Iris pigment epithelial cell (primary cell): ENCODE measurements around the gene YBEY.
"Not testable (repeated sequence)": the region's sequence is repeated elsewhere in the genome, so short reads cannot be mapped to it uniquely, and the experiment has no call there.

Experiments
- DNase-seq: peaks from one replicate; pipeline ENCODE4 v3.0.0-alpha.2; 2011; ENCODE audit warnings: low read depth

The YBEY gene

DNA sequence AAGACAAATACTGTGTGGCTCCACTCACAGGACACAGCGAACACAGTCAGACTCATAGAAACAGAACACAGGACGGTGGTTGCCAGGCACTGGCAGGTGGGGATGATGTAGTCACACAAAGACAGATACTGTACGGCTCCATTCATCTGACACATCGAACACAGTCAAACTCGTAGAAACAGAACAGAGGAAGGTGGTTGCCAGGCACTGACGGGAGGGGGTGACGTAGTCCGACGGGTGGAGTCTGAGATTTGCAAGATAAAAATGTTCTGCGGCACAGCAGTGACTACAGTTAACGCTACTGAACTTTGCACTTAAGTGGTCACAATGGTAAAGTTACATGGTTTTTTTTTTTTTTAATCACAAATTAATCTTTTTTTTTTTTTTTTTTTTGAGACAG lies 18.8 kb downstream of the YBEY start:
- DNase-seq: no peak

- DNase-seq: peak; percentile 67
Observed at GRCh38 chr21:46307625-46308024, 21.5 kb downstream of the YBEY start.

GRCh38 chr21:46308431-46308830 lies 22.3 kb downstream of the YBEY start:
- peak; percentile 16 for DNase-seq

DNA sequence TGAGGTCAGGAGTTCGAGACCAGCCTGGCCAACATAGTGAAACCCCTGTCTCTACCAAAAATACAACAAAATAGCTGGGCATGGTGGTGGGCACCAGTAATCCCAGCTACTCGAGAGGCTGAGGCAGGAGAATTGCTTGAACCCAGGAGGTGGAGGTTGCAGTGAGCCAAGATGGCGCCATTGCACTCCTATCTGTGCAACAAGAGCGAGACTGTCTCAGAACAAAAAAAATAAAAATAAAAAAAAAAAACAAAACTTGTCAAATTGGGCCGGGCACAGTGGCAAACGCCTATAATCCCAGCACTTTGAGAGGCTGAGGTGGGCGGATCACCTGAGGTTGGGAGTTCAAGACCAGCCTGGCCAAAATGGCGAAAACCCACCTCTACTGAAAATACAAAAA lies 24.1 kb downstream of the YBEY start:
- not testable (repeated sequence) for DNase-seq

- DNase-seq: no peak
Observed at GRCh38 chr21:46311568-46311967, 25.4 kb downstream of the YBEY start.

DNA sequence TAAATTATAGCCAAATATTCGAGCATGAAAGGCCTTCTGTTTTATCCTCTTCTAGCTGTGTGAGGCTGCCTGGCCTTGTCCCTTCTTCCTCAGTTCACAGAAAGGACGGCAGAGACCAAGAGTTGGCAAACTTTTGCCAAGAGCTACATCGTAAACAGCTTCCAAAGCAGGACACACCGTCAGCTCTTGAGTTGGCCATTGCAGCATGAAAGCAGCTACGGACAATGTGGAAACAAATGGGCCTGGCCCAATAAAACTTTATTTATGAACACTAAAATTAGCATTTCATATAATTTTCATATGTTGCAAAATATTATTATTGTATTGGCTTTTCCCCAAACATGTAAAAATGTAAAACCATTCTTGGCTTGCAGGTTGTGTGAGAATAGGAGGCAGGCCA lies 26.8 kb downstream of the YBEY start:
- no peak for DNase-seq

- no peak for DNase-seq
Observed at GRCh38 chr21:46314441-46315020, 28.4 kb downstream of the YBEY start.

DNA sequence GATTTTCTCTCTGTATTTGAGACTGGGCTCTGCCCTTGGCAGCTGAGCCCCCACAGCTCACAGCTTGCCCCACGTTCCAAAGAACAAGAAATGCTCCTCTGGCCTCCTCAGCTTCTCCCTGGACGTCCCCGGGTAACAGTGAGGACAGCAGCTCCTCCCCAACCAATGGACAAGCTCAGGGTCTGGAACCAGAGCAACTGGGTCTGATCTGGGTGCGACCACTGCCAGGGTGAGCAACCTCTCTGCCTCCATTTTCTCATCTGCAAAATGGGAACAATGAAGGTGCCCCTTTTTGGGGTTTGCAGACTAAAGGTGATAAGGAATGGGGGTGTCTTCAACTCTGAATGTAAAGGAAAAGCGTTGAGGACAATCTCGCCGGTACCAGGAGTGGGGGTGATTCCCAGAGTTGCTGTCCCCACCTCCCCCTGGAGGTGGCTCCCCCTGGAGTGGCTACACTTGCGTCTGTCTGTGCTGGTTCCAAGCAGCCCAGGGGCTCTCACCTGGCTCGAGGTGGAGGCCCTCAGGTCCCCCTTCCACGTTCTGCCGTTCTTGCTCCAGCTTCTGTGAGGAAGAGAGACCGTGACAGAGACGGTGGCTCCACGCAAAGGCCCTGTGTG lies 30.7 kb downstream of the YBEY start:
- no peak for DNase-seq

GRCh38 chr21:46317710-46318463 lies 31.7 kb downstream of the YBEY start:
- DNase-seq: no peak

GRCh38 chr21:46318464-46318845 lies 32.3 kb downstream of the YBEY start:
- DNase-seq: no peak

DNA sequence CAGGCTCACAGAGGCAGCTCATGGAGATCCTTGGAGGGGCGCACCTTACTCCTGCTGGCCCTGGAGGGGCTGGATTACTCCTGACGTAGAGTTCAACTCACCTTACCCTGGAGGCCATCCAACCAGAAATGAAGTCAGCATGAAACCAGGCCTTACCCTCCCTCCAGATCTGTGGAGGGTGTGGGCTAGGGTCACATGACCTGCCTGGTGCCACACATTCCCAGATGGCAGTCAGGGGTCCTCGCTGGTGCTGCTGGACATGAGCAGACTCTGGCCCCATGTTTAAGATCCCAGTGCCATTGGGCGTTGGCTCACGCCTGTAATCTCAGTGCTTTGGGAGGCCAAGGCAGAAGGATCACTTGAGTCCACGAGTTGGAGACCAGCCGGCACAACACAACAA lies 33.0 kb downstream of the YBEY start:
- no peak for DNase-seq

DNA sequence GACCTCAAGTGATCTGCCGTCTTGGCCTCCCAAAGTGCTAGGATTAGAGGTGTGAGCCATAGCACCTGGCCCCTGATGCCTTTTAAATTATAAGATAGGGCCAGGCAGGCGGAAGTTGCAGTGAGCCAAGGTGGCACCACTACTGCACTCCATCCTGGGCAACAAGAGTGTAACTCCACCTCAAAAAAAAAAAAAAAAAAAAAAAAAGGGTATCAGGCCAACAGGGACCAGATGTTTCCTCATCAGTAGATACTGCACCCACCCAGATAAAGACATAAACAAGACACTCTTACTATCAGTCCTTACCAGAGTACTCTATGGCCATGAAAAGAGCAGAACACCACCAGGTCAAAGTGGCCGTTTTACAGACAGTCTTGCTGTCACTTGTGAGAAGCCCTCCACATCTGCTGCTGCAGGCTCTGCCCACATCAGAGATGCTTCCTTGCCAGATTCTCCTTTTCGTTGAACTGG lies 34.2 kb downstream of the YBEY start:
- DNase-seq: no peak

DNA sequence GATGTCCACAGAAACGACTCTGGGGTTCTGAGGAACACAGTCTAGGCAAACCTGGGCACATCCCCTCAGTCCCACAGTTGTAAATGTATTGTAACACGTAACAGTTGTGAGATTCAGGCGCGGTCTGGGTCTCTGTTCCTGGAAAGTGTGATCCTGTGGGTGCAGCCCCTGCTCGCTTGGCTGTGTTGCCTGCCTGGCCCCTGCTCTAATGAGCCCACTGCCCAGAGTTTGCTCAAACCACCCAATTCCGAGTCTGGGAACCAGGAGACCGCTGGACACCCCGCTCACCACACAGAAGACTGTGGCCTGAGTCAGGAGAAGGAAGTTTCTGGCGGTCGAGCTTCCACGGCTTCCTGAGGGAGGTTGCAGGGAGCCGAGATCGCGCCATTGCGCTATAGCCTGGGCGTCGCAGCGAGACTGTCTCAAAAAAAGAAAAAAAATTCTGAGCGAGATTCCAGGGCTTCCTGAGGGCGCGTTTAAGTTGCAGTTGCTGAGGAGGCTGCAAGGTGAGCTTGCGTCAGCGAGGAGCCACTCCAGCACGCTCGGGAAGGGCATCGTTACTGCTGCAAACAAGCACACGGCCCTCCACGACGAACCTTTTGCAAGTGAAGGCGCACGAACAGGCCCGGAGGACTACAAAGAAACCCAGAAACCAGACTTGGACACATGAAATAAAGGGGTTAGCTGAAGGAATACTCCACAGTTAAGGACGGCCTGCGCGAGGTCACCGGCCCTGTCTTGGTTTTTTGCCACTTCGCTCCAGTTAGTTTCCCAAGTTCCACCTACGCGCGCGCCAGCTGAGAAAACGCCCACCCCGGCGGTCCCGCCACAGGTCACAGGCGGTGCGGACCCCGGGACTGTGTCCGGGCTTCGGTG lies 36.4 kb downstream of the YBEY start:
- peak; percentile 57 for DNase-seq

DNA sequence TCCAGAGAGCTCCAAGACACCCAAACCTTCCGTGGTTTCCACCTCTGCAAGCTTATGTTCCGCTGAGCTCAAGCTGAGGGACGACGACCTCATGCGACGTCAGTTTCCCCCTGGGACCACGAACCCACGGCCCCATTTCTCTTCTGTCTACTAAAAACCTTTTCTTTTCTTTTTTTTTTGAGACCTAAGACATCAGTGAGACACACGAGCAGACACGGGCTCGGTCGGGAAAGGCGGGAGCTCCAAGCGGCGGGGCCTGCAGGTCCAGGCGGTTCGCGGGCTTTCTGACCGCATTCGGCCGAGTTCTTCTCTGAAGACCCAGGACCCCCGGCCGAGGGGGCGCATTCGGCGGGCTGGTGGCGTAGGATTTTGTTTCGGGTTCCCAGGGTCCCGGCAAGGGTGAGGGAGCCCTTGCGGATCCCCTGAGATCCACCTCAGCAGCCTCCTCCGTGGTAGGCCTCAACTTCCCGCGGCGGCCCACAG lies 37.1 kb downstream of the YBEY start:
- peak; percentile 29 for DNase-seq

DNA sequence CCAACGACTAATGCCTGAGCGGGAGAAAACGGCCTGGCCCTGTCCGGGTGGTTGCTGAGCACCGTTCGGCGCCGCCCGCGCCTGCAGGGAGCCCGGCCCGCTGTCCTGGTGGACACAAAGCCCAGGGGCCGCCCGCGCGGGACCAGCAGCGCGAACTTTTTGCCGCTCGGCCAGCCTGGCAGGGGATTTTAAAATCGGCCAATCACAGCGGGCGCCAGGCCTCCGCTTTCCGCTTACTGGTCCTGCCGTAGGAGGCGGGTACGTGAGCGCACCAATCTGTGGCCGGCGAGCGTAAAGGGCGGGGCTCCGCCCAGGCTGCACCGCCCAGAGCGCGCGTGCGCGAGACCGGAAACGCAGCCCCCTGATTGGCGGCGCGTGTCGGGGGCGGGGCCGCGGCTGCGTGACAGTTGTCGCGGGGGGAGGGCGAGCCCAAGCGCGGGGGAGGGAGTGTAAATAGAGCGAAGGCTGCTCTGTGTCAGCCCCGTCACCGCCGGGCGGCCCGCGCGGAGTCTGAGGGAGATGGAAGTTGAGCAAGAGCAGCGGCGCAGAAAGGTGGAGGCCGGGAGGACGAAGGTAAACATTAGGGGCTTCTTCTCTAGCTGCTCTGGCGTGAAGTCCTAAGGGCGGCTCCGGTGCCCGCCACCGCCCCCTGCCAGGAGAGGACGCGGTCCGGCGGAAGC lies 37.7 kb downstream of the YBEY start, which contains the start of the genes C21orf58 and PCNT:
Gene C21orf58, minus strand, starts transcription at position 161 of the 680 bp plus-strand sequence. CDS start 1,132 bp downstream, outside the sequence.
Gene PCNT, plus strand, starts transcription at position 447 of the 680 bp plus-strand sequence. Its CDS starts 73 bp downstream, at position 520.
- DNase-seq: peak; percentile 98

DNA sequence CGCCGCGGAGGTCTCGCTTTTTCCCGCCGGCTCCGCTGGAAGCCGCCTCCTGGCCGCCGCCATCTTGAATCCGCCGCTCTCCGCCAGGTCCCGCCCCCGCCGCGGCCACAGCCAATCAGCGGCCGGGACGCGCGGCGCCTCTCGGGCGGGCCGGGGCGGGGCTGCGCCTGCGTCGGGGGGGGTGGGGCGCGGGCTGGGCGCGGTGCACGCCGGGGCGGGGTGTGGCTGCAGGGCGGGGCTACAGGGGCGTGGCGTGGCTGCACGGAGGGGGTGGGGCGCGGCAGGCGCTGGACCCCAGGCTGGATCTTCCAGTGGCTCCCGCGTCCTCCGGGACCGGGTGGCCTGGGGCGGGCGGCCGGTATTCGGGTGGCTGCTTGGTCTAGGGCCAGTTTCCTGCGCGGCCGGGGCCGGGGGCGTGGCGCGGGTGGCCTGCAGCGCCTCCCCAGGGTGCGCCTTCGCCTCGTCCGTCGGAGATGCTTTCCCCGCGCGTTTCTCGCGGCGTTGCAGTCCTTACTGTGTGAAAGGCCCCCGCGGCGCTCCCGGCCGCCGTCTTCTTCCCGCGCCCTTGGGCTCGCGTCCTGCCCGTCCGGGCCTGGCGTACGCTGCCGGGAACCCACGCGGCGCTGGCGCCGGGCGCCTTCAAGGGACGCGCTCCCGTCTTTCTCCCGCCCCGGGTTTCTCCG lies 38.4 kb downstream of the YBEY start:
- DNase-seq: peak; percentile 78

GRCh38 chr21:46325073-46325912 lies 39.2 kb downstream of the YBEY start:
- peak; percentile 60 for DNase-seq

DNA sequence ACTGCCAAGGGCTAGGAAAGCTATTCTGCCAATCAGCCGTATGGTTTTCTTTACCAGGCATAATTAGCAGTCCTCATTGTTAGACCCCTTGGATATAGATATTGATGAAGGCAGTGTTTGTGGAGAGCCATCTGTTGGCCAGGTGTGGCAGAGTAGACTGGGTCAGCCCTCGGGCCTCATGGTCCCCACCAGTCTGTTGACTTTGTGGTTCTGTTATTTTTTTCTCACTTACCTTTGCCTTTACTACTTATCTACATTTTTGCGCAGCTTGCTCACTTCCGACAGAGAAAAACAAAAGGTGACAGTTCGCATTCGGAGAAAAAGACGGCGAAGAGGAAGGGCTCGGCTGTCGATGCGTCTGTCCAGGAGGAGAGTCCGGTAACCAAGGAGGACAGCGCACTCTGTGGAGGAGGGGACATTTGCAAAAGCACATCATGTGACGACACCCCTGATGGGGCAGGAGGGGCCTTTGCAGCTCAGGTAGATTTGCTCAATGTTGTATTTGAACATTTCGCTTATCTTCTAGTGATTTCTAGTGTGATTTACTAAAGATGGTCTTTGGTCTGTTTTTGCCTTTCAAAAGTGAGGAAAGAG lies 40.1 kb downstream of the YBEY start:
- DNase-seq: no peak

- DNase-seq: no peak
Observed at GRCh38 chr21:46327711-46328110, 41.6 kb downstream of the YBEY start.
